Activated naive CD8-positive, alpha-beta T cell treated with anti-CD3 and anti-CD28 coated beads, Interleukin-2, amount 50 U/mL, for 24 hours (primary cell): Measurements from ENCODE around the gene CCNYL1.

Source experiments
- ATAC-seq: fragments of 150-1000 bp; cut with Tn5 transposase; one replicate; pipeline ENCODE4 v1.10.0; 2021
- DNase-seq: peaks from one replicate; pipeline ENCODE4 v3.0.0; 2021
- H3K27ac Mint-ChIP-seq: one replicate; pipeline ENCODE4 v1.8.0; 2021; ENCODE audit warnings: mild to moderate bottlenecking, mixed read lengths
- H3K27me3 Mint-ChIP-seq: one replicate; pipeline ENCODE4 v1.8.0; 2021; ENCODE audit warnings: mixed read lengths
- H3K36me3 Mint-ChIP-seq: one replicate; pipeline ENCODE4 v1.8.0; 2021; ENCODE audit warnings: low read depth, mixed read lengths
- H3K4me1 Mint-ChIP-seq: one replicate; pipeline ENCODE4 v1.8.0; 2021; ENCODE audit warnings: mixed read lengths
- H3K4me3 Mint-ChIP-seq: one replicate; pipeline ENCODE4 v1.8.0; 2021; ENCODE audit warnings: mild to moderate bottlenecking, moderate library complexity, mixed read lengths
- H3K9me3 Mint-ChIP-seq: one replicate; pipeline ENCODE4 v1.8.0; 2021; ENCODE audit warnings: mixed read lengths

Gene CCNYL1

GRCh38 chr2:207801259-207801658, 89.8 kb downstream of the CCNYL1 start:
- H3K4me1 Mint-ChIP-seq: no peaks in the 10 kb centered on the region
- H3K36me3 Mint-ChIP-seq: no peaks in the 10 kb centered on the region
- no peaks in the 10 kb centered on the region for H3K9me3 Mint-ChIP-seq
- H3K4me3 Mint-ChIP-seq: no peak overlapping the region
- H3K27me3 Mint-ChIP-seq: no peaks in the 10 kb centered on the region
- H3K27ac Mint-ChIP-seq: no peak overlapping the region
- DNase-seq: no peak
- no peak for ATAC-seq

- Mint-ChIP-seq H3K4me3 (no peak overlapping the region), H3K9me3 (no peaks in the 10 kb centered on the region), H3K4me1 (peaks cover 3% of the 10 kb centered on the region), H3K27me3 (no peaks in the 10 kb centered on the region), H3K36me3 (no peaks in the 10 kb centered on the region), H3K27ac (no peak overlapping the region)
- no peak for ATAC-seq
- DNase-seq: no peak
Measured at GRCh38 chr2:207802650-207803049, 91.2 kb downstream of the CCNYL1 start.
